CD14-positive monocyte (primary cell): ENCODE measurements around the gene CCNY. TPM values are rescaled to one million over a fixed set of nuclear protein-coding genes. Genes with fewer than 3 reads are reported as not detected.

Experiments
- DNase-seq, 3 donors: peaks; one replicate each; pipeline ENCODE4 v3.0.0-alpha.2; 2011 to 2022
- H2AFZ ChIP-seq: 2 replicates; pipeline ENCODE4 v1.6.0; 2012; ENCODE audit warnings: mild to moderate bottlenecking, low read depth, low read length, inconsistent platforms; ENCODE audit not compliant: insufficient read depth, poor library complexity, severe bottlenecking
- H3K27ac ChIP-seq, 2 donors: 1 replicate in 1 of 2; 2 replicates in 1 of 2; pipeline ENCODE4 v1.5.1; 2012 to 2013; ENCODE audit warnings: low read length in 2 of 2, control low read depth in 1 of 2, inconsistent platforms in 1 of 2, low read depth in 1 of 2, mild to moderate bottlenecking in 1 of 2
- H3K27me3 ChIP-seq, 2 donors: one replicate each; pipeline versions ENCODE4 v1.6.0 to v1.6.1; 2011 to 2013; ENCODE audit warnings: low read length in 2 of 2; ENCODE audit not compliant: control insufficient read depth in 2 of 2, insufficient read depth in 2 of 2
- H3K36me3 ChIP-seq, 2 donors: replicated peaks in 1 of 2; 1 replicate in 1 of 2; 2 replicates in 1 of 2; pipeline versions ENCODE4 v1.5.1 to v1.6.1; 2012 to 2013; ENCODE audit warnings: low read length in 2 of 2, control low read depth in 1 of 2, inconsistent platforms in 1 of 2, mild to moderate bottlenecking in 1 of 2; ENCODE audit not compliant: insufficient read depth in 2 of 2, control insufficient read depth in 1 of 2
- H3K4me1 ChIP-seq, 2 donors: 1 replicate in 1 of 2; 2 replicates in 1 of 2; pipeline versions ENCODE4 v1.5.1 to v1.6.1; 2012 to 2013; ENCODE audit warnings: low read length in 2 of 2, control low read depth in 1 of 2, inconsistent platforms in 1 of 2, mild to moderate bottlenecking in 1 of 2, moderate library complexity in 1 of 2; ENCODE audit not compliant: insufficient read depth in 2 of 2, control insufficient read depth in 1 of 2
- H3K4me2 ChIP-seq: replicated peaks from 2 replicates; pipeline ENCODE3; 2012; ENCODE audit warnings: low read length, moderate library complexity, mild to moderate bottlenecking; ENCODE audit not compliant: poor library complexity, severe bottlenecking; ENCODE audit errors: extremely low read depth
- H3K4me3 ChIP-seq, 3 experiments: fragments of 200-600 bp in 1 of 3; sonication (generic) in 1 of 3; replicated peaks in 1 of 3; 1 replicate in 2 of 3; 2 replicates in 1 of 3; pipeline ENCODE4 v1.5.1; 2011 to 2013; ENCODE audit warnings: low read length in 3 of 3, mild to moderate bottlenecking in 3 of 3, control low read depth in 2 of 3, low read depth in 2 of 3, inconsistent platforms in 1 of 3, moderate library complexity in 1 of 3
- H3K79me2 ChIP-seq: 2 replicates; pipeline ENCODE4 v1.6.0; 2012; ENCODE audit warnings: mild to moderate bottlenecking, control low read depth, inconsistent platforms, low read length, moderate library complexity; ENCODE audit not compliant: insufficient read depth
- H3K9ac ChIP-seq: 2 replicates; pipeline ENCODE4 v1.6.0; 2017; ENCODE audit warnings: low read length, mild to moderate bottlenecking; ENCODE audit not compliant: insufficient read depth, poor library complexity, severe bottlenecking
- H3K9me3 ChIP-seq, 2 donors: replicated peaks in 1 of 2; 1 replicate in 1 of 2; 2 replicates in 1 of 2; pipeline versions ENCODE4 v1.5.1 to v1.6.1; 2012 to 2013; ENCODE audit warnings: low read length in 2 of 2, control low read depth in 1 of 2; ENCODE audit not compliant: control insufficient read depth in 1 of 2, insufficient read depth in 1 of 2
- H4K20me1 ChIP-seq: 2 replicates; pipeline ENCODE4 v1.6.0; 2012; ENCODE audit warnings: mild to moderate bottlenecking, low read length, control low read depth, moderate library complexity; ENCODE audit not compliant: insufficient read depth
- H3K27ac Mint-ChIP-seq, 7 donors: one replicate each; pipeline ENCODE4 v1.8.0; 2020; ENCODE audit warnings: mild to moderate bottlenecking in 7 of 7, mixed read lengths in 7 of 7, moderate library complexity in 6 of 7, inconsistent platforms in 2 of 7
- H3K27me3 Mint-ChIP-seq, 3 donors: one replicate each; pipeline ENCODE4 v1.8.0; 2021 to 2022; ENCODE audit warnings: low read depth in 3 of 3, mild to moderate bottlenecking in 3 of 3, mixed read lengths in 3 of 3, moderate library complexity in 3 of 3, inconsistent platforms in 1 of 3
- H3K36me3 Mint-ChIP-seq, 2 donors: one replicate each; pipeline ENCODE4 v1.8.0; 2020; ENCODE audit warnings: mixed read lengths in 2 of 2, inconsistent platforms in 1 of 2, mild to moderate bottlenecking in 1 of 2
- H3K4me1 Mint-ChIP-seq: one replicate; pipeline ENCODE4 v1.8.0; 2020; ENCODE audit warnings: mild to moderate bottlenecking, mixed read lengths
- H3K4me3 Mint-ChIP-seq, 2 donors: one replicate each; pipeline ENCODE4 v1.8.0; 2020; ENCODE audit warnings: mild to moderate bottlenecking in 2 of 2, mixed read lengths in 2 of 2, moderate library complexity in 1 of 2
- H3K9me3 Mint-ChIP-seq, 7 donors: one replicate each; pipeline ENCODE4 v1.8.0; 2020 to 2022; ENCODE audit warnings: mixed read lengths in 7 of 7, mild to moderate bottlenecking in 6 of 7, moderate library complexity in 6 of 7, inconsistent platforms in 2 of 7
- CTCF ChIP-seq: fragments of 200-600 bp; IDR thresholded peaks from one replicate; pipeline ENCODE4 v1.8.0; 2022; ENCODE audit warnings: antibody characterized with exemption, mild to moderate bottlenecking
- WGBS: methylation state at CpG from one replicate; pipeline ENCODE4 v1.1.5; 2013; ENCODE audit warnings: missing lambda C conversion rate; ENCODE audit not compliant: insufficient coverage; 5-methylcytosine and 5-hydroxymethylcytosine counted together
- intact Hi-C, 2 donors: fragments of 100-400 bp; cut with micrococcal nuclease; formaldehyde crosslinking; loops; one replicate each; pipeline versions ENCODE4 v1.15.0 to v1.15.1; 2023
- polyA plus RNA-seq, 3 donors: library from polyadenylated mRNA; depleted of rRNA in 1 of 3; unstranded in 2 of 3; stranded (reverse) in 1 of 3; fragments of 300-500 nt in 2 of 3; fragments of >200 nt in 1 of 3; fragmentation: Illumina TruSeq in 2 of 3; gene quantifications; 1 replicate in 2 of 3; 2 replicates in 1 of 3; pipeline ENCODE4 v1.2.3, GENCODE V29; 2012 to 2021

Gene CCNY
- polyA plus RNA-seq, 3 donors: 39.9 to 116 (median 64.8) TPM

- Mint-ChIP-seq H3K27ac (peak overlapping the region in 2 of 7 donors; percentile 5 to 52), H3K27me3 (no peaks in the 10 kb centered on the region), H3K36me3 (peaks cover 69 to 79% of the 10 kb centered on the region in 2 donors), H3K4me1 (peaks cover 2% of the 10 kb centered on the region), H3K9me3 (no peaks in the 10 kb centered on the region), H3K4me3 (no peak overlapping the region)
- no peak for TF ChIP-seq CTCF
- no peak overlapping the region for H3K4me2 ChIP-seq
- H3K4me1 ChIP-seq: no peaks in the 10 kb centered on the region
- no peak for DNase-seq
- intact Hi-C loops: loop anchor here in 1 of 2 donors (10.0 kb wide), 1 partner anchor 440 kb away; no protein-coding TSS in a partner anchor
- H3K79me2 ChIP-seq: no peaks in the 10 kb centered on the region
- H3K27ac ChIP-seq: no peak overlapping the region
- no peak overlapping the region for H2AFZ ChIP-seq
- no peaks in the 10 kb centered on the region for H3K27me3 ChIP-seq
- peaks cover 48 to 94% of the 10 kb centered on the region in 2 donors for H3K36me3 ChIP-seq
- no CpG with 5 or more reads among the region's 3 CpGs for WGBS
- no peak overlapping the region for H3K4me3 ChIP-seq
- peaks cover 57% of the 10 kb centered on the region for H4K20me1 ChIP-seq
- no peaks in the 10 kb centered on the region for H3K9me3 ChIP-seq
- no peak overlapping the region for H3K9ac ChIP-seq
Observed at GRCh38 chr10:35554461-35555056, 218.2 kb downstream of the CCNY start.

- no CpG with 5 or more reads among the region's 6 CpGs for whole genome bisulfite sequencing
- Histone ChIP-seq H3K4me1 (no peaks in the 10 kb centered on the region), H3K4me3 (no peak overlapping the region), H3K27me3 (no peaks in the 10 kb centered on the region), H3K36me3 (peaks cover 54 to 95% of the 10 kb centered on the region in 2 donors), H3K79me2 (no peaks in the 10 kb centered on the region), H2AFZ (no peak overlapping the region), H3K4me2 (no peak overlapping the region), H3K9ac (no peak overlapping the region), H3K9me3 (no peaks in the 10 kb centered on the region), H4K20me1 (peaks cover 60% of the 10 kb centered on the region), H3K27ac (no peak overlapping the region)
- H3K4me1 Mint-ChIP-seq: no peaks in the 10 kb centered on the region
- no peak for DNase-seq
- H3K36me3 Mint-ChIP-seq: peaks cover 65 to 79% of the 10 kb centered on the region in 2 donors
- no peaks in the 10 kb centered on the region for H3K27me3 Mint-ChIP-seq
- H3K4me3 Mint-ChIP-seq: no peak overlapping the region
- intact Hi-C loops: loop anchor here in 1 of 2 donors (10.0 kb wide), 1 partner anchor 441 kb away; no protein-coding TSS in a partner anchor
- no peaks in the 10 kb centered on the region for H3K9me3 Mint-ChIP-seq
- peak overlapping the region in 4 of 7 donors; percentile 2 to 35 (median 23) for H3K27ac Mint-ChIP-seq
- TF ChIP-seq CTCF: no peak
Observed at GRCh38 chr10:35555962-35556930, 219.9 kb downstream of the CCNY start.
